Testis (tissue), 2 donors: Measurements from ENCODE around the gene TNFSF4.

Experiments
- CTCF ChIP-seq, 3 experiments: fragments of 450-650 bp in 2 of 3; fragments of 200-600 bp in 1 of 3; sonication (generic) in 1 of 3; IDR thresholded peaks; one replicate each; pipeline ENCODE4 v1.5.1; 2016 to 2019; ENCODE audit warnings: antibody characterized with exemption in 3 of 3, mild to moderate bottlenecking in 2 of 3, moderate library complexity in 1 of 3
- POLR2A ChIP-seq: fragments of 450-650 bp; IDR thresholded peaks from one replicate; pipeline ENCODE4 v1.6.1; 2017; ENCODE audit warnings: antibody characterized with exemption, mild to moderate bottlenecking, moderate library complexity

- TF ChIP-seq POLR2A (no peak), CTCF (IDR thresholded peaks at IDR 0.05) (no peak)
Observed at GRCh38 chr1:173201969-173202368, 5.2 kb downstream of the TNFSF4 start.
